NB4 (cell line): ENCODE results near the gene CHST14.

Experiments
- DNase-seq: peaks from one replicate; pipeline ENCODE4 v3.0.0; 2010; ENCODE audit warnings: low read depth
- H3K4me3 ChIP-seq: one replicate; pipeline ENCODE4 v1.5.1; 2011; ENCODE audit warnings: mild to moderate bottlenecking, low read depth, low read length, moderate library complexity
- POLR2A ChIP-seq: IDR thresholded peaks from 2 replicates; pipeline ENCODE4 v1.6.1; 2011; ENCODE audit warnings: mild to moderate bottlenecking; ENCODE audit not compliant: insufficient read length; ENCODE audit errors: extremely low read depth
- TF ChIP-seq, protein P1 (sequence below): IDR thresholded peaks from 2 replicates; pipeline ENCODE4 v1.6.1; 2011; ENCODE audit warnings: low read depth, low read length
- TF ChIP-seq, protein P2 (sequence below): IDR thresholded peaks from one replicate; pipeline ENCODE4 v1.5.1; 2012; ENCODE audit warnings: low read depth, low read length

CHST14 gene

DNA sequence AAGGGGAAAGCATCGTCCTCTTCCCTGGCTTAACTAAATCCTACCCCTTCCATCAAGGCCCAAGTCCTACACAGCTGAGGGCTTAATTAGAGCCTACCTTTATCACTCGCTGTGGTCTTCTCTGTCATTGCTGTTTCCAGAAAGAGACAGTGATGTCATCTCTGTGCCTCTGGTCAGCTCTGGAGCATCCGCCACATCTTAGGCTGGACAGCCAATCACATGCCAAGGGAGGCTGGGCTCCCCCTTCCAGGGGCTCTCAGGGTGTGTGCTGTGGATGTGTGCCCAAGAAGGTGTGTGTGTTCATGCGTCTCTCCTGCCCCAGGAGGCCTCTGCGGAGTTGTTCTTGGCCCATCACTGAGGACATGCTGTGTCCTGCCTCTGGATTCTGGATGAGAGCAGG, 42.8 kb downstream of the CHST14 start:
- no peak overlapping the region for H3K4me3 ChIP-seq
- DNase-seq: no peak
- TF ChIP-seq, protein P1, sequence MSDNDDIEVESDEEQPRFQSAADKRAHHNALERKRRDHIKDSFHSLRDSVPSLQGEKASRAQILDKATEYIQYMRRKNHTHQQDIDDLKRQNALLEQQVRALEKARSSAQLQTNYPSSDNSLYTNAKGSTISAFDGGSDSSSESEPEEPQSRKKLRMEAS: no peak
- TF ChIP-seq, protein P2, sequence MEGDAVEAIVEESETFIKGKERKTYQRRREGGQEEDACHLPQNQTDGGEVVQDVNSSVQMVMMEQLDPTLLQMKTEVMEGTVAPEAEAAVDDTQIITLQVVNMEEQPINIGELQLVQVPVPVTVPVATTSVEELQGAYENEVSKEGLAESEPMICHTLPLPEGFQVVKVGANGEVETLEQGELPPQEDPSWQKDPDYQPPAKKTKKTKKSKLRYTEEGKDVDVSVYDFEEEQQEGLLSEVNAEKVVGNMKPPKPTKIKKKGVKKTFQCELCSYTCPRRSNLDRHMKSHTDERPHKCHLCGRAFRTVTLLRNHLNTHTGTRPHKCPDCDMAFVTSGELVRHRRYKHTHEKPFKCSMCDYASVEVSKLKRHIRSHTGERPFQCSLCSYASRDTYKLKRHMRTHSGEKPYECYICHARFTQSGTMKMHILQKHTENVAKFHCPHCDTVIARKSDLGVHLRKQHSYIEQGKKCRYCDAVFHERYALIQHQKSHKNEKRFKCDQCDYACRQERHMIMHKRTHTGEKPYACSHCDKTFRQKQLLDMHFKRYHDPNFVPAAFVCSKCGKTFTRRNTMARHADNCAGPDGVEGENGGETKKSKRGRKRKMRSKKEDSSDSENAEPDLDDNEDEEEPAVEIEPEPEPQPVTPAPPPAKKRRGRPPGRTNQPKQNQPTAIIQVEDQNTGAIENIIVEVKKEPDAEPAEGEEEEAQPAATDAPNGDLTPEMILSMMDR: no peak

DNA sequence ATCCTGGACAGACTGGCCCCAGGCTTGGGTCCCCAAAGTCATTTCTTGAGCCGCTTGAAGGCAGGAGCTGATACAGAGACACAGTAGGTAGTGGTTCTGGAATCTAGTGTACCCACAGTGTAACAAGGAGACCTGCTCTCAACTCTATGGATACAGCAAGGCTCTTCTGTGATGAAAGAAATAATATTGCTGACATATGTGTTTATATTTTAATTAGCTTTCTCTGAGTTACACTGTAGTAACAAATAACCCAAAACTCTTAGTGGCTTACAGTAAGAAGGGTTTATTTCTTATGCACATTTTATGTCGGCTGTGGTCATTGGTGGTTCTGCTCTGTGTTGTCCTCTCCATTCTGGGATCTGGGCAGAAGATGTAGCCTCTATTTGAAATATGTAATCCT, 45.5 kb downstream of the CHST14 start:
- DNase-seq: no peak
- no peak overlapping the region for H3K4me3 ChIP-seq
- TF ChIP-seq, protein P1: no peak
- TF ChIP-seq POLR2A: no peak
